ENCODE results near the gene PLXDC2. TPM values are rescaled to one million over a fixed set of nuclear protein-coding genes. Genes with fewer than 3 reads are reported as not detected.

Gene PLXDC2
- total and polyA plus RNA-seq, 2 experiments from 2014 or later = 13.5 to 19.4 TPM

GRCh38 chr10:19824381-19825342 is 8.4 kb downstream of the PLXDC2 start:
- Histone ChIP-seq H3F3A (replicated peaks; ENCODE audit: low read depth) (no peaks in the 10 kb centered on the region), H4K20me1 (replicated peaks; ENCODE audit: insufficient read depth) (no peaks in the 10 kb centered on the region; the same call in 1 of the 2 replicates), H3K4me2 (no peak overlapping the region), H2AFZ (no peak overlapping the region), H3K79me2 (replicated peaks; ENCODE audit: insufficient read depth) (peaks cover 93% of the 10 kb centered on the region), H3K27me3 (ENCODE audit: insufficient read depth) (no peaks in the 10 kb centered on the region), H3K36me3 (ENCODE audit: insufficient read depth) (no peaks in the 10 kb centered on the region), H3K4me3 (no peak overlapping the region), H3K27ac (ENCODE audit: low read depth) (peak overlapping the region; percentile 2; the same call in 1 of the 2 replicates), H3K9me2 (ENCODE audit: insufficient read depth) (no peaks in the 10 kb centered on the region), H3K4me1 (ENCODE audit: insufficient read depth) (peaks cover 56% of the 10 kb centered on the region)
- peaks cover 60% of the 10 kb centered on the region for H3K4me1 Mint-ChIP-seq
- H3K36me3 Mint-ChIP-seq (ENCODE audit: low read depth) = peaks cover 11% of the 10 kb centered on the region
- H3K9me3 Mint-ChIP-seq = no peaks in the 10 kb centered on the region
- H3K27ac Mint-ChIP-seq = 0 out of 2 replicates have a peak overlapping the region, but pooled peaks have one; percentile 5
- no peaks in the 10 kb centered on the region for H3K27me3 Mint-ChIP-seq (ENCODE audit: insufficient read depth, low read depth, poor library complexity)
- DNase-seq (ENCODE audit: low spot score) = no peak
- no peak for ATAC-seq
- H3K4me3 Mint-ChIP-seq = no peak overlapping the region
- TF ChIP-seq CTCF (conservative IDR thresholded peaks at IDR 0.05; ENCODE audit: low read depth in 2 of 2) (no peak), JUNB (IDR thresholded peaks at IDR 0.05; ENCODE audit: unreplicated experiment) (no peak), REST (IDR thresholded peaks at IDR 0.05; ENCODE audit: unreplicated experiment) (no peak), ZNF462 (CRISPR knock-in tag; IDR thresholded peaks at IDR 0.05) (no peak), POLR2AphosphoS5 (IDR thresholded peaks at IDR 0.05; ENCODE audit: low read depth) (no peak), CREB1 (CRISPR knock-in tag; IDR thresholded peaks at IDR 0.05; ENCODE audit: low read depth) (no peak), NANOG (IDR thresholded peaks at IDR 0.05; ENCODE audit: borderline replicate concordance) (no peak), ZNF331 (CRISPR knock-in tag; IDR thresholded peaks at IDR 0.05; ENCODE audit: low read depth) (no peak), ZNF114 (CRISPR knock-in tag; IDR thresholded peaks at IDR 0.05) (no peak), EZH2 (IDR thresholded peaks at IDR 0.05; ENCODE audit: low read depth, unreplicated experiment) (no peak), EZH2phosphoT487 (IDR thresholded peaks at IDR 0.05; ENCODE audit: unreplicated experiment) (no peak), STAT1 (IDR thresholded peaks at IDR 0.05; ENCODE audit: unreplicated experiment) (no peak)
- TF ChIP-seq, protein P1, sequence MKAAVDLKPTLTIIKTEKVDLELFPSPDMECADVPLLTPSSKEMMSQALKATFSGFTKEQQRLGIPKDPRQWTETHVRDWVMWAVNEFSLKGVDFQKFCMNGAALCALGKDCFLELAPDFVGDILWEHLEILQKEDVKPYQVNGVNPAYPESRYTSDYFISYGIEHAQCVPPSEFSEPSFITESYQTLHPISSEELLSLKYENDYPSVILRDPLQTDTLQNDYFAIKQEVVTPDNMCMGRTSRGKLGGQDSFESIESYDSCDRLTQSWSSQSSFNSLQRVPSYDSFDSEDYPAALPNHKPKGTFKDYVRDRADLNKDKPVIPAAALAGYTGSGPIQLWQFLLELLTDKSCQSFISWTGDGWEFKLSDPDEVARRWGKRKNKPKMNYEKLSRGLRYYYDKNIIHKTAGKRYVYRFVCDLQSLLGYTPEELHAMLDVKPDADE (IDR thresholded peaks at IDR 0.05) = no peak
